HEK293 (cell line): ENCODE results near the gene NOBOX.
"Not testable (repeated sequence)": the region's sequence is repeated elsewhere in the genome, so short reads cannot be mapped to it uniquely, and the experiment has no call there.

Experiments used
- CTCF ChIP-seq: fragments of 450-650 bp; formaldehyde crosslinking; IDR thresholded peaks from 2 replicates; pipeline ENCODE4 v1.5.1; 2016; ENCODE audit warnings: missing biosample characterization, missing genetic modification characterization
- PBX3 ChIP-seq: sonication (generic); formaldehyde crosslinking; IDR thresholded peaks from 2 replicates; pipeline ENCODE4 v1.8.1; 2022; ENCODE audit warnings: mild to moderate bottlenecking, moderate library complexity, missing genetic modification reagents
- SCRT1 ChIP-seq: fragments of 450-650 bp; formaldehyde crosslinking; IDR thresholded peaks from 2 replicates; pipeline ENCODE4 v1.5.1; 2016; ENCODE audit warnings: missing biosample characterization, missing genetic modification characterization, borderline replicate concordance
- SETDB1 ChIP-seq: IDR thresholded peaks from one replicate; pipeline ENCODE4 v1.6.1; 2017; ENCODE audit warnings: mild to moderate bottlenecking, low read length, moderate library complexity, mixed read lengths; ENCODE audit not compliant: insufficient read length
- YY2 ChIP-seq: fragments of 450-650 bp; formaldehyde crosslinking; IDR thresholded peaks from 2 replicates; pipeline ENCODE4 v1.5.1; 2016; ENCODE audit warnings: missing biosample characterization, missing genetic modification characterization
- ZBTB21 ChIP-seq: fragments of 450-650 bp; formaldehyde crosslinking; IDR thresholded peaks from 2 replicates; pipeline ENCODE4 v1.5.1; 2017; ENCODE audit warnings: missing biosample characterization, missing genetic modification characterization
- ZNF140 ChIP-seq: fragments of 450-650 bp; formaldehyde crosslinking; IDR thresholded peaks from 2 replicates; pipeline ENCODE4 v1.5.1; 2016; ENCODE audit warnings: missing biosample characterization, missing genetic modification characterization
- ZNF24 ChIP-seq: fragments of 450-650 bp; formaldehyde crosslinking; IDR thresholded peaks from 2 replicates; pipeline ENCODE4 v1.5.1; 2016; ENCODE audit warnings: missing biosample characterization, missing genetic modification characterization
- ZNF280C ChIP-seq: fragments of 450-650 bp; formaldehyde crosslinking; IDR thresholded peaks from 2 replicates; pipeline ENCODE4 v1.5.1; 2016; ENCODE audit warnings: missing biosample characterization, missing genetic modification characterization
- ZNF580 ChIP-seq: fragments of 450-650 bp; formaldehyde crosslinking; IDR thresholded peaks from 2 replicates; pipeline ENCODE4 v1.5.1; 2016; ENCODE audit warnings: missing biosample characterization, missing genetic modification characterization

GRCh38 chr7:144427539-144427938, 24.0 kb upstream of the NOBOX start:
- TF ChIP-seq ZNF280C (tag by site-specific recombination); CTCF (tag by site-specific recombination); ZNF24 (tag by site-specific recombination); ZNF580; PBX3 (CRISPR knock-in tag); ZBTB21 (tag by site-specific recombination); YY2 (tag by site-specific recombination); ZNF140; SCRT1 (tag by site-specific recombination): not testable (repeated sequence)
- TF ChIP-seq SETDB1: peak; percentile 48
